OCI-LY1 (cell line): ENCODE data around the gene RAX2.

Source experiments
- CTCF ChIP-seq: fragments of 200-600 bp; sonication (generic), shearing (Covaris generic); IDR thresholded peaks from 2 replicates; pipeline ENCODE4 v1.5.1; 2017; ENCODE audit warnings: mild to moderate bottlenecking, antibody characterized with exemption, low read length, moderate library complexity, mixed read lengths
- EZH2 ChIP-seq: fragments of 200-600 bp; sonication (generic), shearing (Covaris generic); IDR thresholded peaks from 2 replicates; pipeline ENCODE4 v1.8.0; 2017; ENCODE audit warnings: borderline replicate concordance, mixed run types, mild to moderate bottlenecking, antibody characterized with exemption, low read length, moderate library complexity, mixed read lengths

- no peak for TF ChIP-seq EZH2
- TF ChIP-seq CTCF, result no peak
Observed at GRCh38 chr19:3719868-3720267, 52.2 kb downstream of the RAX2 start.
